Measurements from ENCODE around the gene PRKN.

The PRKN gene

GRCh38 chr6:161422710-161423680 is 1304.6 kb downstream of the PRKN start:
- Histone ChIP-seq H3K4me1 (ENCODE audit: insufficient read depth, low read length) (peaks cover 6% of the 10 kb centered on the region; the same call in 1 of the 2 replicates), H3K27ac (ENCODE audit: low read depth, low read length) (no peak overlapping the region), H3K4me3 (ENCODE audit: low read length) (no peak overlapping the region), H3K9ac (ENCODE audit: low read depth, low read length) (no peak overlapping the region), H3K36me3 (ENCODE audit: insufficient read depth, low read length) (no peaks in the 10 kb centered on the region), H3K27me3 (ENCODE audit: insufficient read depth, low read length) (no peaks in the 10 kb centered on the region), H3K9me3 (ENCODE audit: insufficient read depth, low read depth, low read length) (no peaks in the 10 kb centered on the region)
- 96% methylated on average over 16 of the region's 16 CpGs for WGBS

- peaks cover 17% of the 10 kb centered on the region for H3K4me1 ChIP-seq (ENCODE audit: insufficient read depth, low read length)
- H3K9ac ChIP-seq (ENCODE audit: low read depth, low read length), result no peak overlapping the region
- H3K36me3 ChIP-seq (ENCODE audit: insufficient read depth, low read length), result no peaks in the 10 kb centered on the region
- no peaks in the 10 kb centered on the region for H3K27me3 ChIP-seq (ENCODE audit: insufficient read depth, low read length)
- no peak overlapping the region for H3K27ac ChIP-seq (ENCODE audit: low read depth, low read length)
- 47% methylated on average over 7 of the region's 7 CpGs for WGBS
- no peaks in the 10 kb centered on the region for H3K9me3 ChIP-seq (ENCODE audit: insufficient read depth, low read depth, low read length)
- H3K4me3 ChIP-seq (ENCODE audit: low read length), result no peak overlapping the region
Observed at GRCh38 chr6:161418463-161418945, 1309.1 kb downstream of the PRKN start.

GRCh38 chr6:161417717-161418462 is 1309.7 kb downstream of the PRKN start:
- no peak overlapping the region for H3K9ac ChIP-seq (ENCODE audit: low read depth, low read length)
- H3K4me3 ChIP-seq (ENCODE audit: low read length), result no peak overlapping the region
- no peaks in the 10 kb centered on the region for H3K27me3 ChIP-seq (ENCODE audit: insufficient read depth, low read length)
- H3K9me3 ChIP-seq (ENCODE audit: insufficient read depth, low read depth, low read length), result no peaks in the 10 kb centered on the region
- no peak overlapping the region for H3K27ac ChIP-seq (ENCODE audit: low read depth, low read length)
- WGBS, result 30% methylated on average over 7 of the region's 8 CpGs
- peaks cover 17% of the 10 kb centered on the region for H3K4me1 ChIP-seq (ENCODE audit: insufficient read depth, low read length)
- no peaks in the 10 kb centered on the region for H3K36me3 ChIP-seq (ENCODE audit: insufficient read depth, low read length)

GRCh38 chr6:161415302-161415855 is 1312.2 kb downstream of the PRKN start:
- Histone ChIP-seq H3K9ac (ENCODE audit: low read depth, low read length) (no peak overlapping the region), H3K36me3 (ENCODE audit: insufficient read depth, low read length) (no peaks in the 10 kb centered on the region), H3K9me3 (ENCODE audit: insufficient read depth, low read depth, low read length) (no peaks in the 10 kb centered on the region), H3K4me3 (ENCODE audit: low read length) (no peak overlapping the region), H3K27me3 (ENCODE audit: insufficient read depth, low read length) (no peaks in the 10 kb centered on the region), H3K27ac (ENCODE audit: low read depth, low read length) (no peak overlapping the region), H3K4me1 (ENCODE audit: insufficient read depth, low read length) (peaks cover 17% of the 10 kb centered on the region)
- 67% methylated on average over 13 of the region's 17 CpGs for WGBS

- Histone ChIP-seq H3K4me3 (ENCODE audit: low read length) (no peak overlapping the region), H3K27me3 (ENCODE audit: insufficient read depth, low read length) (no peaks in the 10 kb centered on the region), H3K9me3 (ENCODE audit: insufficient read depth, low read depth, low read length) (no peaks in the 10 kb centered on the region), H3K36me3 (ENCODE audit: insufficient read depth, low read length) (no peaks in the 10 kb centered on the region), H3K9ac (ENCODE audit: low read depth, low read length) (no peak overlapping the region), H3K4me1 (ENCODE audit: insufficient read depth, low read length) (peaks cover 17% of the 10 kb centered on the region), H3K27ac (ENCODE audit: low read depth, low read length) (no peak overlapping the region)
- 91% methylated on average over 7 of the region's 9 CpGs for WGBS
Observed at GRCh38 chr6:161414707-161415106, 1312.9 kb downstream of the PRKN start.

GRCh38 chr6:161414180-161414579 is 1313.4 kb downstream of the PRKN start:
- Histone ChIP-seq H3K9ac (ENCODE audit: low read depth, low read length) (no peak overlapping the region), H3K4me1 (ENCODE audit: insufficient read depth, low read length) (peaks cover 17% of the 10 kb centered on the region), H3K4me3 (ENCODE audit: low read length) (no peak overlapping the region), H3K9me3 (ENCODE audit: insufficient read depth, low read depth, low read length) (no peaks in the 10 kb centered on the region), H3K27me3 (ENCODE audit: insufficient read depth, low read length) (no peaks in the 10 kb centered on the region), H3K27ac (ENCODE audit: low read depth, low read length) (no peak overlapping the region), H3K36me3 (ENCODE audit: insufficient read depth, low read length) (no peaks in the 10 kb centered on the region)
- 92% methylated on average over 11 of the region's 11 CpGs for WGBS

- Histone ChIP-seq H3K9ac (ENCODE audit: low read depth, low read length) (no peak overlapping the region), H3K27me3 (ENCODE audit: insufficient read depth, low read length) (no peaks in the 10 kb centered on the region), H3K4me1 (ENCODE audit: insufficient read depth, low read length) (peaks cover 14% of the 10 kb centered on the region), H3K4me3 (ENCODE audit: low read length) (no peak overlapping the region), H3K27ac (ENCODE audit: low read depth, low read length) (no peak overlapping the region), H3K36me3 (ENCODE audit: insufficient read depth, low read length) (no peaks in the 10 kb centered on the region), H3K9me3 (ENCODE audit: insufficient read depth, low read depth, low read length) (no peaks in the 10 kb centered on the region)
- WGBS, result 92% methylated on average over 9 of the region's 9 CpGs
Observed at GRCh38 chr6:161413355-161413771, 1314.2 kb downstream of the PRKN start.

GRCh38 chr6:161412795-161413194 is 1314.8 kb downstream of the PRKN start:
- H3K27me3 ChIP-seq (ENCODE audit: insufficient read depth, low read length), result no peaks in the 10 kb centered on the region
- H3K4me1 ChIP-seq (ENCODE audit: insufficient read depth, low read length), result peaks cover 9% of the 10 kb centered on the region
- no peaks in the 10 kb centered on the region for H3K9me3 ChIP-seq (ENCODE audit: insufficient read depth, low read depth, low read length)
- H3K27ac ChIP-seq (ENCODE audit: low read depth, low read length), result no peak overlapping the region
- no peak overlapping the region for H3K4me3 ChIP-seq (ENCODE audit: low read length)
- no peaks in the 10 kb centered on the region for H3K36me3 ChIP-seq (ENCODE audit: insufficient read depth, low read length)
- no peak overlapping the region for H3K9ac ChIP-seq (ENCODE audit: low read depth, low read length)
- WGBS, result 95% methylated on average over 5 of the region's 5 CpGs

- Histone ChIP-seq H3K4me1 (ENCODE audit: insufficient read depth, low read length) (peaks cover 8% of the 10 kb centered on the region), H3K27me3 (ENCODE audit: insufficient read depth, low read length) (no peaks in the 10 kb centered on the region), H3K9me3 (ENCODE audit: insufficient read depth, low read depth, low read length) (no peaks in the 10 kb centered on the region), H3K27ac (ENCODE audit: low read depth, low read length) (no peak overlapping the region), H3K4me3 (ENCODE audit: low read length) (no peak overlapping the region), H3K9ac (ENCODE audit: low read depth, low read length) (no peak overlapping the region), H3K36me3 (ENCODE audit: insufficient read depth, low read length) (no peaks in the 10 kb centered on the region)
- 93% methylated on average over 4 of the region's 4 CpGs for WGBS
Observed at GRCh38 chr6:161411265-161411944, 1316.2 kb downstream of the PRKN start.

- H3K27me3 ChIP-seq (ENCODE audit: insufficient read depth, low read length), result no peaks in the 10 kb centered on the region
- no peak overlapping the region for H3K27ac ChIP-seq (ENCODE audit: low read depth, low read length)
- WGBS, result 90% methylated on average over 6 of the region's 6 CpGs
Observed at GRCh38 chr6:161410736-161411135, 1316.8 kb downstream of the PRKN start.

More at GRCh38 chr6:161410736-161411135, 1316.8 kb downstream of the PRKN start:
- H3K4me3 ChIP-seq (ENCODE audit: low read length), result no peak overlapping the region
- H3K9me3 ChIP-seq (ENCODE audit: insufficient read depth, low read depth, low read length), result no peaks in the 10 kb centered on the region
- H3K4me1 ChIP-seq (ENCODE audit: insufficient read depth, low read length), result peaks cover 7% of the 10 kb centered on the region
- H3K36me3 ChIP-seq (ENCODE audit: insufficient read depth, low read length), result no peaks in the 10 kb centered on the region
- H3K9ac ChIP-seq (ENCODE audit: low read depth, low read length), result no peak overlapping the region
